DMS53 (cell line): ENCODE data around the gene GRAMD4.

ENCODE experiments used
- DNase-seq: peaks from one replicate; lab custom pipeline; 2025; lab: John Stamatoyannopoulos, UW

Gene GRAMD4, protein sequence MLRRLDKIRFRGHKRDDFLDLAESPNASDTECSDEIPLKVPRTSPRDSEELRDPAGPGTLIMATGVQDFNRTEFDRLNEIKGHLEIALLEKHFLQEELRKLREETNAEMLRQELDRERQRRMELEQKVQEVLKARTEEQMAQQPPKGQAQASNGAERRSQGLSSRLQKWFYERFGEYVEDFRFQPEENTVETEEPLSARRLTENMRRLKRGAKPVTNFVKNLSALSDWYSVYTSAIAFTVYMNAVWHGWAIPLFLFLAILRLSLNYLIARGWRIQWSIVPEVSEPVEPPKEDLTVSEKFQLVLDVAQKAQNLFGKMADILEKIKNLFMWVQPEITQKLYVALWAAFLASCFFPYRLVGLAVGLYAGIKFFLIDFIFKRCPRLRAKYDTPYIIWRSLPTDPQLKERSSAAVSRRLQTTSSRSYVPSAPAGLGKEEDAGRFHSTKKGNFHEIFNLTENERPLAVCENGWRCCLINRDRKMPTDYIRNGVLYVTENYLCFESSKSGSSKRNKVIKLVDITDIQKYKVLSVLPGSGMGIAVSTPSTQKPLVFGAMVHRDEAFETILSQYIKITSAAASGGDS

DNA sequence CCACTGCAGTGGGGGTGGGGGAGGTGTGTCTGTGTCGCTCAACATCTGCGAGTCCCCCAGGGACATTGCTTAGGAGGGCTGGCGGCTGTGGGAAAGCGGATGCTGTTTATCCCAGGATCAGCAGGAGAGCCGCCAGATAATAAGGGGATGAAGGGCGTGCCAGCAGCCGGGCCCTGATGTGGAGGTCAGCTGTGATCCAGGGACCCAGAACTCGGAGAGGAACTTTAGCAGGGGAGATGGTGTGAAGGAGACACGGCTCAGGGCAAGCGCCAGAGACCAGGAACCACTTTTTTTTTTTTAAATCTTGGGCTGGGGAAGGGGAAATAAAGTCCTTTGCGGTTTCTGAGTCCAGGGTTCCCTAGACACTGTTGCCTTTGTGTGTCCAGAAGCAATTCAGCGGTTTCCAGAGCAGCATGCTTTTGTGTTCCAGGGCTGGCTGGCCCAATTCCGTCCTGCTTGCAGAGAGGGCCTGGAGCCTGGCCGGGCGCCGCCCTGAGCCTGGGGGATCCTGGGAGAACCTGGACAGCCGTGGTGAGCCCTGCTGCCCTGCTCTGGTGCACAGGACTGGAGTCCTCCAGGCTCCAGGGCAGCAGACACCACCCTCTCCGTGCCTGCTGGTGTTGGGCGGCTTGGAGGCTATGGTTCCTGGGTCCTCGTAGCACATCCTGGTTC lies at the start of gene GRAMD4:
TSS of gene GRAMD4 (plus strand) at position 557 of the 672 bp plus-strand sequence. CDS start 6,414 bp downstream, outside the sequence.
- no peak for DNase-seq

DNA sequence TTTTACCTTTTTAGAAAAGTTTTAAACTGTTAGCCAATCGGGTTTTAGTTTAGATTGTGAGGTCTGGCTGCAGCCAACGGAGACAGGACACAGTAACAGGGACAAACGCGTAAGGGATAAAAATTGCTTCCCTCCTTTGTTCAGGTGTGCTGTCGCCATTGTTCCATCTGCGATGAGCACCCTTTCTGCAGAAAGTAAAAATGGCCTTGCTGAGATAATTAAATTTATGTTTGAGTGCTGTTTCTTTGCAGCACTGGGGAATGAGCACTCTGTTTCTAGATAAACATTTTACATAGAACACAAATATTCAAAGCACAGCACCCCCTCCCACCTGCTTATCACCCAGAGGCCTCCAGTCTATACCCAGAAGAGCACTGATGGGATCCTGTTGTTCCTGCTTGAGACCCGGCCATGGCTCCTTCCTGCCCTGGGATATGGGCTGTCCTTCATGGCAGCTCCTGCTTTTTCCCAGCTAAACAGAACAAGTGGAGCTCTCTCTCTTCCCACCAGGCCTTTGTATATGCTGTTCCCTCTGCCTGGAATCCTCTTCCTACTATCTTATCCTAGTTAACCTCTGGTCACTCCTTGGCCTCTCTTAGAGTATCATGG lies 48.4 kb upstream of the GRAMD4 start:
- no peak for DNase-seq

DNA sequence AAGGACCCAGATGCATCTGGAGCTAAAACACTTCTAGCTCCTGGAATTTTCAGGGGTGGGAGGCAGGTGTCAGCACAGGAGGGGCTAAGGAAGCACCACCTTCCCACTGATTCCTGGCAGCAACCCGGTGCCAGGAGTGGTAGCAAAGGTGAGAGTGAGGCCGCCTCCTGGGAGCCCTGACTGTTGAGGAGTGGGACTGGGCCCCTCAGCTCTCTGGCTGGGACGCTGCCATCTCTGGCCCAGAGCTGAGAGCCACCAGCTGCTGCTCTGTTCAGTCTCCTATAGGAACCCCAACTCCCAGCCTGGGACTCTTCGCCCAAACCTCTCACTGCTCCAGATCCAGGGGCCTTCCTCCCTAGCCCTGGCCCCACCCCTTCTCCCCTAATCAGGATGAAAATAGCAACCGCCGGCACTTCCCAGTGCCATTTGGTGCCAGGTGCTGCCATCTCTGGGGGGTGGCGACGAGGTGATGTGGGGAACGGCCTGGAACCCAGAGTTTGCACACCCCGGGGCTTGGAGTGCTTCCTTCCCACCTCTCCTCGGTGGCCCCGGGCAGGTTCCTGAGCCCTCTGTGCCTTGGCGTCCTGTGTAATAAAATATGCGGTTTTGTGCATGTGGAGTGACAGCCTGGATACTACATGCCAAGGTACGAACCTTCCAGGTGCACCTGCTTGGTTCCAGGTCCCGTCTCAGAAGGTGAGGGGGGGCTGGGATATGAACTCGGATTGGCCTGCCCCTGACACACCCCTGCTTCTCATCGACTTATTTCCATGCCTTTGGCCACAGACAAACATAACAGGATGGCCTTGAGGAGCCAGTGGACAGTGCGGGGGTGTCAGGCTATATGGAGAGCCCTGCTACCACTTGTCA lies 47.0 kb upstream of the GRAMD4 start:
- DNase-seq: no peak

DNA sequence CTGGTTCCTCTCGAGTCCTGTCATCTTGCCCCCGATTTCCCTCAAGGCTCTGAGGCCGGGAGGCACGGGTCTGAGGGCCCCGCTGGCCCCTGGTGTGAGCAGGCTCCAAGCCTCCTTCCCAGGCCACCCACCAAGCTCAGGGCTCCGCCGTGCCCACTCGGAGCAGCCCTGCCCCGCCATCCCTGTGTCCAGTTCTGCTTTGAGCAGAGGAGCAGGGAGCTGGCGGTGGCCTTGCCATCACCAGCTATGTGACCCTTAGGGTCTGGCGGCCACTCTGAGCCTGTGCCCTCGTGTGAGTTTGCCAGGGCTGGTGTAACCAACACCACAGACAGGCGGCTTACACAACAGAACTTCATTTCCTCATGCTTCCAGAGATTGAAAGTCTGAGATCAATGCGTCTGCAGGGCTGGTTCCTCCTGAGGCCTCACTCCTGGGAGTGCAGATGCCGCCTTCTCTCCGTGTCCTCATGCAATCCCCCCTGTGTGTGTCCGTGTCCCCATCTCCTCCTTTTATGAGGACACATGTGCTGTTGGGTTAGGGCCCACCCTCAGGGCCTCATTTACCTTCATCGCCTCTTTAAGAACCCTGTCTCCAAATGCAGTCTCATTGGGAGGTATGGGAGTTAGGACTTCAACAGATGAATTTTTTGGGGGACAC lies 46.3 kb upstream of the GRAMD4 start:
- peak; percentile 16 for DNase-seq

DNA sequence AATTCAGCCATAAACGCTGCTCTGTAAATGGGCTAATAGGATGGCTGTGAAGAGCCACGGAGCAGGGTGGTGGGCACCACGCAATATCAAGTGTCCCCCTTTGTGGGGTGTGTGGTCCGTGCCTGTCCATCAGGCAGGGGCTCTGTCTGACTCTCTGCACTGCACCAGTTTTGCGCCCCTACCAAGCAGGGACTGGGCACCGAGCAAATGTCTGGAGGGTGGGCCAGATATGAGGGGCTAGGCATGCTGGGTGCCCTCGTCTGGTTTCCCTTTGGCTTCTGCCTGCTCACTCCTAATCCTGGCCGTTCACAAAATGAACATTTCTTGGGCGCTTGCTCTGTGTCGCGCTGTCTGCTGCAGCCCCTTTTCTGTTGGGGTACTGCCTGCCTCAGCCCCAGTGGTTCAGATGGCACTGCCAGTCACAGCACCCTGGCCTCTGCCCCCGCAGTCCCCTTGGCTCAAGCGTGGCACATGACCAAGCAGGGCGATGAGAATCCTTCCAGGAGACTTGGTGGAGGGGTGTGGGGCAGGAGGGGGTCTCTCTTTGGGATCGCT lies 45.7 kb upstream of the GRAMD4 start:
- no peak for DNase-seq

DNA sequence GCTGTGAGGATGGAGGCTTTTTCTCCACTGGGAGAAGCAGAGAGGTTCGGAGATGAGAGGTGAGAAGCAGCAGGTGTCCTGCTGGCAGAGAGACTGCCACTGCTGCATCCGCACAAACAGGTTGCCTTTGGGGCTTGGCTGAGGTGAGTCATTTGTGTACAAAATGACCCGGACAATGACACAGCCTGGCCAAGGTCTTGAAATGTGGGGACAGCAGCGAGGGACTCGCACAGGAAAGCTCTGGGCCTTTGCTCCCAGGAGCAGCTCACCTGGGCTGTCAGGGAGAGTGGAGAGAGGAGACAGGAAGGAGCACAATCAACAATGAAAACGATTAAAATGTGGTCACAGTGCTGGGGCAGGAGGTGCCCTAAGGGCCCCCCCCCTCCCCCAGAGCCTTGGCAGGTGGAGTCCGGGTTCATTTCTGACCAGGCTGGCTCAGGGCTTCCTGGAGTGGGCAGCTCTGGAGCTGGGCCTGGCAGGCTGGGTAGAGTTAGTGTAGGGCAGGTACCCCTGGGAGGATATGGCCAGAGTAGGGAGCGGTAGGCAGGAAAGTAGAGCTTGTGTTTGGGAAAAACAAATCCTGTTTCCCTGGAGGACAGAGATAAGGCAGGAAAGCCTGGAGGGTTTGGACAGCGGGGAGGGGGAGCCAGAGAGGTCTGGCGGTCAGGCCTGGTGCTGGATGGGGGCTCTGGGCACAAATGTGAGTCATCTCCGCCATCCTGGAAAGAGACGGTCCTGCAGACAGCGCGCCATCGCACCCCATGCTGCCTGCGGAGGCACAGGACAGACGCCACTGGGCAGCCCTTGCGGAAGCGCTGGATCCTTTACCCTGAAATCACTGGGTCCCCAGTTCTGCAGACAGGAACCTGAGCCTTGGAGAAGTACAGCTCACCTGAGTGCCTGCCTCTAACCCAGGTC lies 44.9 kb upstream of the GRAMD4 start:
- peak; percentile 97 for DNase-seq

DNA sequence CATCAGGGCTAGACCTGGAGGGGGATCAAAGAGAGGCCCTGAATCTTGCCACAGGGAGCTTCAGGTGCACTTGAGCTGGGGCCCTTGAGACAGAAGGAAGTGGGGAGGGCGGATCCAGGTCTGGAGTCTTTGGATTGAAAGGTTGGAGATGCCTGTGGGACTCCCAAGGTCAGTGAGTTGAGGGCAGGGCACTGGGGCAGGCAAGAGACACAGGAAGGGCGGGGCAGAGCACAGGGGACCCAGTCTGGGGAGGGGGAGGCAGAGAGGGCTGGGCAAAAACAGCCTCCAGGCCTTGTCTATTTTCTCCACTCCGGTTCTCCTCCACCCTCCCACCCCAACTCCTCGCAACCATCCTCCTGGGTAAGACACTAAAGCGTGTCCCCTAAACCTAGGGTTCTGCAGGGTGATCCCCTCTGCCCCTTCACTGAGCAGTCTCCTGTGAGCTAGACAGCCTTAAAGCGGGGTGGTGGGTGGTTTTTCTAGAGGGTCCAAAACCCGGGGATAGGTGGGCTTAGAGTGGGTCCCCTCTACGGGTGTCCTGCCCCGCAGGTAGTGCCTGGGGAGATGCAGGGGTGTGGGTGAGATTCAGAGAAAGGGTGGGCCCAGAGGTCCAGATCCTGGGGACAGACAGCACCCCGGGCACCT lies 44.2 kb upstream of the GRAMD4 start:
- peak; percentile 82 for DNase-seq

DNA sequence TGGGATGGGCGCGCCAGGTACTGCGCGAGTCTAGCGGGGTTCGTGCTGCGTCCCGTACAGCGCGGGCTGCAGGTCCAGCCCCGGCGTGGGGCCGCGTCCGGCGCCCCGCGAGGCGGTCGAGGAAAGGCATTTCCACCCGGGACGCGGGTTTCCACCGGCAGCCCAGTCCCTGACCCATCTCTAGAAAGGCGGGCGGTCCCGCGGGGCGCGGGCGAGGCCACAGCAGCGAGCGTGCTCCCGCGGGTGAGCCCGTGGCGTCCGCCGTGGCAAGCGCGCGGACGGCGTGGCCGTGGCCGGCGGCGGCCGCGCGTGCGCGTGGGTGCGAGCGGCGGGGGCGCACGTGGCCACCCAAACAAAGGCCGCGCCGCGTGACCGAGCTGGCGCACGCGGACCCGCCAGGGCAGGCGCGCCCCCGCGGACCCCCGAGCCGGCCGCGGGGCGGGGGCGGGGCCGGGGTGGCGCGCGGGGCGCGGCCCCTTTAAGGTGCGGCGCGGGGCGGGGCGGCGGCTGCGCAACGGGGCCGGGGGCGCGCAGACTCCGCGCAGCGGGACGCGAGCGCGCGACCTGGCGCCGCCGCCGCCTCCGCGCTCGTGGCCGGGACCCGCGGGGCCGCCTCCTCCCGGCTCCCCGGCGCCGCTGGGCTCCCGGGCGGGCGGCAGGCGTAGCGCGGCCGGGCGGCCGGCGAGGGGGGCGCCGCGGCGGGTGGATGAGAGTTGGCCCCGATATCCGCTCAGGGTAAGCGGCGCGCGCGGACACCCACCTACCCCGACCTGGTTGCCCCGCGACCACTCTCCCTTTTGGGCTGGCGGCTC lies 43.4 kb upstream of the GRAMD4 start:
- DNase-seq: peak; percentile 83

DNA sequence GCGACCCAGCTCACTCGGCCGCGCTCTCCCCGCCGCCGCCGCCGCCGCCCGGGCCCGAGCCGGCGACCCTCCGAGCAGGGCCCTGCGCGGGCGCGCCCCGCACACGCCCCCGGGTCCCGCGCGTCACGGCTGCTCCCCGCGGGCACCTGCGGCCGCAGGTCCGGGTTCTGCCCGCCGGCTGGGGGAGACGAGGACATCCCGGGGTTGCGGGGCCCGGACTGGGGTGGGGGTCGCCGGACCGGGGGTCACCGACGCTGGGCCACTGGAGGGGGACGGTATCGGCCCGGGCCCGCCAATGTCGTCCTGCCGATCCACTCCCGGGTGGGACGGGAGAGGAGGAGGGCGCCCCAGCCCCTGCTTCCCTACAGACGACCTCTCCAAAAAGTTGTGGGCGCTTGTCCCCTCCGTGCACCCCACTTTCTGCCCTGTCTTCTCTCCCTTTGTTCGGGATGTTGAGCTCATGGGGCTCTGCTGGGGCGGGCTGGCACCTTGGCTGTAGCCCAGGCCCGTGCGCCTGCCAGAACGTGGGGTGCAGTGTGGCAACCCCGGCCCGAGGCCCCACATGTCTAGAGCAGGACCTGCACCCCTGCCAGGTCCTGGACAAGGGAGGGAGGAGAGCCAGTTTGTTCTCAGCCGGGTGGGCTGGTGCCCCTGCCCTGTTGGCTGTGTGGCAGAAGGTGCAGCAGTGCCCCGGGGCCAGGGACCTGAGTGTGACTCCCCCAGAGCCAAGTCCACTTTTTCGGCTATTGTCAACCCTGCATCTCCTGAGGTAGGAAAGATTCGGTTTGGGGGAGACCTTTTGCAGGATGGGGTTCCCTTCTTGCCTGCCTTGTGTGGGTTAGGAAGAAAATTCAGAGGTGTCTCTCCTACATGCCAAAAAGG lies 42.6 kb upstream of the GRAMD4 start:
- peak; percentile 42 for DNase-seq

DNA sequence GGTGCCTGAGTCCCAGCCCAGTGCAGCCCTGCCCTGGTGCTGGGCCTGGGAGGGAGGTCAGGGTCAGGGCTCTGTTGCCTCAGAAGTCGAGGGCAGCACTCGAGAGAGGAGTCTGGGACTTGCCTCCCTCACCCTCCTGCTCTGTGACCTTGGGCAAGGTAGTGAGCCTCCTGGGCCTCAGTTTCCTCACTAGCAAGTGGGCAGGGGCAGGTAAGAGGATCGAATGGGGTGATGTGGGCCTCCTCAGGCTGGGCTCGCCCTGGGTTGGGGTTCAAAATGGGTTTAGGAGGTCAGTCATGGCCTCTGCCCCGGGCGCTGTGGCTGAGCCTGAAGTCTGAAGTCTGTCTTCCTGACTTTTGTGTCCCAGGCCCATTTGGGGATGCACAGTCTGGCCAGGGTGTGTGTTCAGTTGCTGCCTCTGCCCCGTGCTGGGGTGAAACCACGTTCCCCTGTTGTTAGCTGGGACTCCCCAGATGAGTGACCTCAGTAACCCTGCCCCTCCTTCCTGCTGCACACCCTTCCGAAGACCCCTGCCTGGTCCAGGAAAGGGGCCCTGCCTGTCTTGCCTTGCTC lies 41.8 kb upstream of the GRAMD4 start:
- peak; percentile 22 for DNase-seq

DNA sequence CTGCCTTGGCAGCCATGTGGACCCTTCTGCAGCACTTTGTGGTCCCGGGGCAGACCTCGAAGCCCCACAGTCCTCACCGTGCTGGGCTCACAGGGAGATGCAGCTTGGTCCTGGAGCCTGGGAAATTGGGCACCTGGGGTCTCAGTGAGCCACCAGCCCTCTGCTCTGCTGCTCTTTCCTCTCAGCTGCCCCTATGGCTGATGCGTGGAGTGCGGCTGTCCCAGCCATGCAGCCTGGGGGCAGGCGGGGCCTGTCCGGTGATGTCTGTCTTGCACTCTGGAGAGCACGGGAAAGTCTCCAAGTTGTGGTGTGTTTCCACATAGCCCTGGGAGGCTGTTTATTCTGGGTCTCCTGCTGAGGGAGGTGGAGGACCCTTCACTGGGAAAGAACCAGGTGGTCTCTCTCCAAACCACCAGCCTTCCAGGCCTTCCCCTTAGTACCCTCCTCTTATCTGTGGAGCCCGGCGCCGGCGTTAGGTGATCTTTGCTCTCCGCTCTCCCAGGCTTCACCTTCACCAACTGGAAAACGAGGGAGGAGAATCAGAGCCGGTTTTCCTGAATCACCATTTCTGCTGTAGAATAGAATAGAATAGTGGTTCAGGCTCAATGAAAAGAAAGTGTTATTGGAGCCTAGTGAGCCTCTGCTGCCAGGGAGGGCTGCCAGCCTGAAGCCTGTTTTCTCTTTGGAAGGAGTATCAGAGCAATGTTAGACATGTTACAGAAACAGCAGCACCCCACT lies 41.2 kb upstream of the GRAMD4 start:
- peak; percentile 18 for DNase-seq

DNA sequence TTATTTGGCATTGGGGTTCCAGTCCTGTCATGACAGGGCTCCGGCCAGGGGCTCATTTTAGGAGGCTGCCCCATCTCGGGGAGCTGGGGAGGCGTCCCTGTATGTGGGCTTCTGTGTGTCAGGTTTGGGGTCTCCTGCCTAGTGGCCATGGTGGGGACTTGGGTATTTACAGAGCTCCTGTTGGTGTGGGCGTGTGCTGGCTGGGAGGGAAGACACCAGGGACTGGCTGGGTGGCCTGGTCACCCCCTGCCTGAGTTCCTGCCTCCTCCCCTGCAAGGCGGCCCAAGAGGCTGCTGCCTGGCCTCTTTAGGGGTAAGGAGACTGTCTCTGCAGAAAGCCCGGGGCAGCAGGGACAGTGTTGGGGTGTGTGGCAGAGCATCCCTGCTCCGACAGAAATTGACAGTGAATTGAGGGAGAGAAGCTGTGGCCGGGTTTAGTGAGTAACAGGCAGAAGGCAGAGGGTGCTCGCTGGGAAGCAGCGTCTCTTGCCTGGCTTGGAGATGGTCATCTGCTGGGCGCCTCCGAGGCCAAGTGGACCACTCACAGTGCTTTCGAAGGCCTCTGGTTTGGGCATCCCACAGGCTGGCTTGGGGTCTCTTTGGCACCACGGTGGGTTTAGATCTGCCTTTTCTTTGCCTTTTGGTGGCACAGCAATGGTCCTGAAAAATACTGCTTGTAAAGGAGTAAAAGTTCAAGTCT lies 40.3 kb upstream of the GRAMD4 start:
- DNase-seq: no peak

DNA sequence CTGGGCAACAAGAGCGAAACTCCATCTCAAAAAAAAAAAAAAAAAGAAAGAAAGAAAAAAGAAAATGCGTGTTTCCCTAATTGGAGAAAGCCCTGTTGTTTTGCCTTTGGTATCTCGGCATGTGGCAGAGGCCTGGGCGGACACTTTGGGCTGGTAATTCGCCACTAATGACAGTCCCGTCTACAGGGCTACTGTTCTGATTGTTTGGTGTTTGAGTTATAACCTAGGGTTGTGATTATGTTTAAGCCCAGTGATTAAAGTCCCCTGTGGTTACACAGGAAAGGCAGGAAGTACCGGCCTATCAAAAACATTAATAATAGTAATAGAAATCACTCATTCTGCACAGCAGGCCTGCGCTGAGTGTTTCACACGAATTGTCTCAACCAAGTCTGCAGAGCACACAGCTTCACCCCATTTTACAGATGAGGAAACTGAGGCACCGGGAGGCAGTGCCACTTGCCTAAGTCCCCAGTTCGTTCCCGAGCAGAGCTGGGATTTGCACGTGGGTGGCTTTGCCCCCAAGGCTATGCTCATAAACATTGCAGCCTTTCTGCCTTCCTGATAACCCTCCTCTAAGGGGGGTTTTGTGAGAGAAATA lies 39.1 kb upstream of the GRAMD4 start:
- no peak for DNase-seq

DNA sequence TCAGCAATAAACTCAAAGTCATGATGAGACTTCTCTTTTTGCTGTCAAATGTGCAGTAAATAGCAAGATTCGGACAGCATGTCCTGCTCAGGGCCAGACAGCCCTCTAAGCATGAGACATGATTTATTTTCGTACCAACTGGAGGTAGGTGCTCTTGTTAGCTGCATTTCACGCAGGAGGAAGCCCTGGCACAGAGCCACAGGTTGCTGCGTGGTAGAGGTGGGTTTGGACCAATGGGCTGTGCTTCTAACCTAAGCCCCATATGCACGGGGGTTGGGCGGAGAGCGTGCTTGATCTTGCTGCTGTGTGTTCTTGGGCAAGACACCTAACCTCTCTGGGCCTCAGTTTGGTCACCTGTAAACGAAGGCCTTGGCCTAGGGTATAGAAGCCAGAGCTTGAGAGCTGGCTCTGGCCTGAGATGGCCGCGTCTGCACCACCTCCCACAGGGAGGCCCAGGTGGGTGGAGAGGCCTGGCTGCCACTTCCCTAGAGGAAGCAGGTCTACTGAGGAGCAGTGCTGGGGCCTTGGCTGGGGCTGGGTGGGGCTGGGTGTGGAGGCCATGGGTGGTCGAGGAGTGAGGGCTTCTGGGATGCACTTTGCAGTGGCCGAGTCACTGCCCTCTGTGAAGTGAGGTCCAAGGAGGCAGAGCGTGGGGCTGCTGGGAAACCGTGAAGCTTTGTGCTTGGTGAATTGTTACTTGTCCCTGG lies 38.5 kb upstream of the GRAMD4 start:
- DNase-seq: peak; percentile 45
